Chondrocyte (in vitro differentiated cells): ENCODE data around the gene PPP2R5A. TPM values are rescaled to one million over a fixed set of nuclear protein-coding genes. Genes with fewer than 3 reads are reported as not detected.
"Not testable (repeated sequence)": the region's sequence is repeated elsewhere in the genome, so short reads cannot be mapped to it uniquely, and the experiment has no call there.

ENCODE experiments used
- DNase-seq: peaks from one replicate; pipeline ENCODE4 v3.0.0; 2021; ENCODE audit warnings: mixed read lengths, low spot score
- H3K27ac Mint-ChIP-seq: one replicate; pipeline ENCODE4 v1.8.0; 2021; ENCODE audit warnings: mild to moderate bottlenecking, moderate library complexity, mixed read lengths; ENCODE audit not compliant: unreplicated experiment
- H3K27me3 Mint-ChIP-seq: 2 replicates; pipeline ENCODE4 v1.8.0; 2021; ENCODE audit warnings: low read depth, mixed read lengths
- H3K36me3 Mint-ChIP-seq: 2 replicates; pipeline ENCODE4 v1.8.0; 2021; ENCODE audit warnings: low read depth, mixed read lengths
- H3K4me1 Mint-ChIP-seq: 2 replicates; pipeline ENCODE4 v1.8.0; 2021; ENCODE audit warnings: low read depth, mild to moderate bottlenecking, mixed read lengths
- H3K4me3 Mint-ChIP-seq: one replicate; pipeline ENCODE4 v1.8.0; 2021; ENCODE audit warnings: mild to moderate bottlenecking, moderate library complexity, mixed read lengths; ENCODE audit not compliant: unreplicated experiment
- H3K9me3 Mint-ChIP-seq: 2 replicates; pipeline ENCODE4 v1.8.0; 2021; ENCODE audit warnings: low read depth, mixed read lengths
- total RNA-seq: library from RNA; stranded (reverse); gene quantifications from 3 replicates; pipeline ENCODE4 v1.2.1, GENCODE V29; 2021
- TF ChIP-seq, protein P1 (sequence below): fragments of 200-600 bp; sonication (generic); IDR thresholded peaks from 2 replicates; pipeline ENCODE4 v1.5.0; 2021; ENCODE audit warnings: antibody characterized with exemption, mild to moderate bottlenecking, moderate library complexity

The PPP2R5A gene
- total RNA-seq, 1 donor from 2014 or later, result 16.8 TPM

GRCh38 chr1:212297338-212297737, 12.1 kb downstream of the PPP2R5A start:
- peaks cover 27% of the 10 kb centered on the region for H3K4me1 Mint-ChIP-seq
- TF ChIP-seq, protein P1, sequence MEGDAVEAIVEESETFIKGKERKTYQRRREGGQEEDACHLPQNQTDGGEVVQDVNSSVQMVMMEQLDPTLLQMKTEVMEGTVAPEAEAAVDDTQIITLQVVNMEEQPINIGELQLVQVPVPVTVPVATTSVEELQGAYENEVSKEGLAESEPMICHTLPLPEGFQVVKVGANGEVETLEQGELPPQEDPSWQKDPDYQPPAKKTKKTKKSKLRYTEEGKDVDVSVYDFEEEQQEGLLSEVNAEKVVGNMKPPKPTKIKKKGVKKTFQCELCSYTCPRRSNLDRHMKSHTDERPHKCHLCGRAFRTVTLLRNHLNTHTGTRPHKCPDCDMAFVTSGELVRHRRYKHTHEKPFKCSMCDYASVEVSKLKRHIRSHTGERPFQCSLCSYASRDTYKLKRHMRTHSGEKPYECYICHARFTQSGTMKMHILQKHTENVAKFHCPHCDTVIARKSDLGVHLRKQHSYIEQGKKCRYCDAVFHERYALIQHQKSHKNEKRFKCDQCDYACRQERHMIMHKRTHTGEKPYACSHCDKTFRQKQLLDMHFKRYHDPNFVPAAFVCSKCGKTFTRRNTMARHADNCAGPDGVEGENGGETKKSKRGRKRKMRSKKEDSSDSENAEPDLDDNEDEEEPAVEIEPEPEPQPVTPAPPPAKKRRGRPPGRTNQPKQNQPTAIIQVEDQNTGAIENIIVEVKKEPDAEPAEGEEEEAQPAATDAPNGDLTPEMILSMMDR, result no peak
- DNase-seq, result no peak
- no peak overlapping the region for H3K27ac Mint-ChIP-seq
- no peak overlapping the region for H3K4me3 Mint-ChIP-seq
- no peaks in the 10 kb centered on the region for H3K36me3 Mint-ChIP-seq
- no peaks in the 10 kb centered on the region for H3K9me3 Mint-ChIP-seq
- no peaks in the 10 kb centered on the region for H3K27me3 Mint-ChIP-seq

DNA sequence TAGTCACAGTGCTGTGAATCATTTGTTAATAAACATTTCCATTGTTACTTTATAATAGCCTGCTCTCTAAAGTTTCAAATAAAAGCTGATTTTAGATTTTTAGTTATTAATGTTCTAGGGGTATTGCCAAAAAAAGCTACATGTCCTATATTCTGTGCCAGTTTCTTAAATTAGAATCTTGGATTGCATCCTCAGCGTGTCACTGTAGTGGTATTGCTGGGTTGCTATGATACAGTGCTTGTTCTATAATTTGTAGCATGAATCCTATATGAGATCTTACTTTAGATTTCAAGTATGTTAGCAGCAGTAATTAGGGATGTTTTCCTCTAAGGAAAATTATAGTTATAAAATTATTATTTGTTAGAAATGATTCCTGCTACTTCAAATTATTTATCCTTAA, 16.4 kb downstream of the PPP2R5A start:
- H3K36me3 Mint-ChIP-seq, result no peaks in the 10 kb centered on the region
- H3K27ac Mint-ChIP-seq, result peak overlapping the region; percentile 88
- DNase-seq, result no peak

GRCh38 chr1:212302745-212303383, 17.7 kb downstream of the PPP2R5A start:
- no peaks in the 10 kb centered on the region for H3K27me3 Mint-ChIP-seq
- peaks cover 4% of the 10 kb centered on the region for H3K9me3 Mint-ChIP-seq
- no peak for DNase-seq
- H3K36me3 Mint-ChIP-seq, result no peaks in the 10 kb centered on the region
- TF ChIP-seq, protein P1, result no peak
- H3K4me1 Mint-ChIP-seq, result peaks cover 52% of the 10 kb centered on the region
- H3K4me3 Mint-ChIP-seq, result no peak overlapping the region
- H3K27ac Mint-ChIP-seq, result peak overlapping the region; percentile 47

More for the DNA sequence above, 16.4 kb downstream of the PPP2R5A start:
- Mint-ChIP-seq H3K27me3 (no peaks in the 10 kb centered on the region), H3K4me1 (peaks cover 47% of the 10 kb centered on the region), H3K9me3 (peaks cover 4% of the 10 kb centered on the region), H3K4me3 (no peak overlapping the region)
- TF ChIP-seq, protein P1, result no peak

DNA sequence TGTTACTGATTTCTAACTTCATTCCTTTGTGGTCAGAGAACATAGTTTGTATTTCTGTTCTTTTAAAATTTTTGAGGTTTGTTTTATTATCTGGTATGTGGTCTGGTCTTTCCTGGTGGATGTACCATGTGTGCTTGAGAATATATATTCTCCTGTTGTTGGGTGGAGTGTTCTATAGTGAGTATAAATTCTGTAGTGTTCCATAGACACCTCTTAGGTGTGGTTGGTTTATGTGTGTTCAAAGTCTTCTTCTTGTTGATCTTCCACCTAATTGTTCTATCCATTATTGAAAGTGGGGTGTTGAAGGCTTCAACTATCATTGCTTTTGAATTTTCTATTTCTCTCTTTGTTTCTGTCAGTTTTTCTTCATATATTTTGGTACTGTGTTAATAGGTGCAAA, 20.1 kb downstream of the PPP2R5A start:
- DNase-seq, result no peak
- Mint-ChIP-seq H3K9me3 (peaks cover 4% of the 10 kb centered on the region), H3K4me3 (no peak overlapping the region), H3K27me3 (no peaks in the 10 kb centered on the region), H3K27ac (no peak overlapping the region), H3K4me1 (peaks cover 46% of the 10 kb centered on the region), H3K36me3 (no peaks in the 10 kb centered on the region)
- TF ChIP-seq, protein P1, result no peak

GRCh38 chr1:212305984-212306452, 20.8 kb downstream of the PPP2R5A start:
- Mint-ChIP-seq H3K4me3 (peak overlapping the region; percentile 17), H3K4me1 (peaks cover 45% of the 10 kb centered on the region)
- not testable (repeated sequence) for H3K9me3 Mint-ChIP-seq, DNase-seq, H3K36me3 Mint-ChIP-seq, H3K27me3 Mint-ChIP-seq, H3K27ac Mint-ChIP-seq

DNA sequence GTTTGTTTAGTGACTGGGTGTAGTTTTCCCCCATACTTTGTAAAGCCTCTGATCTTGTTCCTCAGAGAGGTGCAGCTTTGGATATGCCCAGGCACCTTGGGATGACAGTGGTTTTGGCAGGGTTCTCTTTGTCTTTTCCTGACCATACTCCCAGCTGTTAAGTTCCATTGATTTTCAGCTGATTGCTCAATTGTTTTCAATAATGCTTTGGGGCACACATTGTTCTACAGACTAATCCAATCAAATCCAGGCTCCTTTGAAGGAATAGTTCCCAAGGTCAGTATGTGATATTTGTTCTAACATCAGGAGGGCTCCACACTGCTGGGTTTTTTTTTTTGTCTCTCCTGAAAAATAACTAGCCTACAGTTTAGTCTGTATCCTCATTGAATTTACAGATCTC, 24.8 kb downstream of the PPP2R5A start:
- TF ChIP-seq, protein P1, result no peak
- no peak for DNase-seq
- H3K4me1 Mint-ChIP-seq, result peaks cover 36% of the 10 kb centered on the region
- no peak overlapping the region for H3K27ac Mint-ChIP-seq
- H3K36me3 Mint-ChIP-seq, result no peaks in the 10 kb centered on the region
- H3K9me3 Mint-ChIP-seq, result peaks cover 9% of the 10 kb centered on the region
- no peaks in the 10 kb centered on the region for H3K27me3 Mint-ChIP-seq
- no peak overlapping the region for H3K4me3 Mint-ChIP-seq
